Stimulated activated CD4-positive, alpha-beta T cell treated with anti-CD3 and anti-CD28 coated beads, Interleukin-1b, Interleukin-23, amount 100 ng/mL, for 48 hours (primary cell): ENCODE measurements around the gene CEP89.
"Not testable (repeated sequence)": the region's sequence is repeated elsewhere in the genome, so short reads cannot be mapped to it uniquely, and the experiment has no call there.

ENCODE experiments used
- DNase-seq: peaks from one replicate; pipeline ENCODE4 v3.0.0-alpha.2; 2020

The CEP89 gene

GRCh38 chr19:32868206-32868950, 103.4 kb downstream of the CEP89 start:
- no peak for DNase-seq

GRCh38 chr19:32867436-32867835, 104.3 kb downstream of the CEP89 start:
- DNase-seq: not testable (repeated sequence)

GRCh38 chr19:32866564-32867265, 105.0 kb downstream of the CEP89 start:
- DNase-seq: no peak

GRCh38 chr19:32866061-32866460, 105.7 kb downstream of the CEP89 start:
- DNase-seq: no peak

GRCh38 chr19:32865326-32865725, 106.4 kb downstream of the CEP89 start:
- no peak for DNase-seq

- no peak for DNase-seq
Observed at GRCh38 chr19:32864318-32865007, 107.3 kb downstream of the CEP89 start.

- DNase-seq: no peak
Observed at GRCh38 chr19:32863841-32864240, 107.9 kb downstream of the CEP89 start.

- DNase-seq: no peak
Observed at GRCh38 chr19:32863301-32863700, 108.5 kb downstream of the CEP89 start.

- no peak for DNase-seq
Observed at GRCh38 chr19:32862741-32863140, 109.0 kb downstream of the CEP89 start.

GRCh38 chr19:32862173-32862572, 109.6 kb downstream of the CEP89 start:
- DNase-seq: no peak

GRCh38 chr19:32861596-32861995, 110.2 kb downstream of the CEP89 start:
- no peak for DNase-seq

- no peak for DNase-seq
Observed at GRCh38 chr19:32859591-32859990, 112.2 kb downstream of the CEP89 start.

- DNase-seq: no peak
Observed at GRCh38 chr19:32858559-32858958, 113.2 kb downstream of the CEP89 start.

- DNase-seq: no peak
Observed at GRCh38 chr19:32858155-32858554, 113.6 kb downstream of the CEP89 start.

- no peak for DNase-seq
Observed at GRCh38 chr19:32857584-32857983, 114.2 kb downstream of the CEP89 start.

- not testable (repeated sequence) for DNase-seq
Observed at GRCh38 chr19:32856818-32857217, 114.9 kb downstream of the CEP89 start.

GRCh38 chr19:32852216-32852615, 119.5 kb downstream of the CEP89 start:
- no peak for DNase-seq

- not testable (repeated sequence) for DNase-seq
Observed at GRCh38 chr19:32848035-32848434, 123.7 kb downstream of the CEP89 start.

- DNase-seq: no peak
Observed at GRCh38 chr19:32843716-32844245, 128.0 kb downstream of the CEP89 start.

- DNase-seq: no peak
Observed at GRCh38 chr19:32842061-32842460, 129.7 kb downstream of the CEP89 start.

- DNase-seq: no peak
Observed at GRCh38 chr19:32837531-32837930, 134.2 kb downstream of the CEP89 start.

- not testable (repeated sequence) for DNase-seq
Observed at GRCh38 chr19:32833388-32833787, 138.4 kb downstream of the CEP89 start.

- DNase-seq: not testable (repeated sequence)
Observed at GRCh38 chr19:32832825-32833224, 138.9 kb downstream of the CEP89 start.

- not testable (repeated sequence) for DNase-seq
Observed at GRCh38 chr19:32832094-32832493, 139.7 kb downstream of the CEP89 start.
